ENCODE results near the gene ZNF891.

Gene ZNF891

GRCh38 chr12:133130038-133130807 is at the start of gene ZNF891, which contains the start of gene ZNF10:
Gene ZNF891, minus strand, starts transcription at chr12:133130274. Its CDS starts 8,356 bp downstream, at chr12:133121918.
Gene ZNF10, plus strand, starts transcription at chr12:133130627. Its CDS starts 13,866 bp downstream, at chr12:133144493.
- DNase-seq (ENCODE audit: low read depth), result peak; percentile 92

GRCh38 chr12:133174901-133175300 is 44.8 kb upstream of the ZNF891 start:
- no peak for DNase-seq (ENCODE audit: low read depth)

GRCh38 chr12:133172491-133172890 is 42.4 kb upstream of the ZNF891 start:
- no peak for DNase-seq (ENCODE audit: low read depth)

GRCh38 chr12:133165776-133166175 is 35.7 kb upstream of the ZNF891 start:
- no peak for DNase-seq (ENCODE audit: low read depth)

- no peak for DNase-seq (ENCODE audit: low read depth)
These were observed 26.1 kb upstream of the ZNF891 start for GRCh38 chr12:133156125-133156690.

- DNase-seq (ENCODE audit: low read depth), result no peak
These were observed 15.9 kb upstream of the ZNF891 start for GRCh38 chr12:133145981-133146380.

- DNase-seq (ENCODE audit: low read depth), result no peak
These were observed 5.7 kb upstream of the ZNF891 start for GRCh38 chr12:133135747-133136146.

- no peak for DNase-seq (ENCODE audit: low read depth)
These were observed 694 bp upstream of the ZNF891 start for GRCh38 chr12:133130808-133131128.

GRCh38 chr12:133129368-133130037 is 571 bp downstream of the ZNF891 start:
- DNase-seq (ENCODE audit: low read depth), result no peak

GRCh38 chr12:133124674-133125073 is 5.4 kb downstream of the ZNF891 start:
- no peak for DNase-seq (ENCODE audit: low read depth)

GRCh38 chr12:133120385-133121191 is 9.5 kb downstream of the ZNF891 start:
- DNase-seq (ENCODE audit: low read depth), result no peak

- DNase-seq (ENCODE audit: low read depth), result no peak
These were observed 21.9 kb downstream of the ZNF891 start for GRCh38 chr12:133108150-133108549.

GRCh38 chr12:133107121-133107520 is 23.0 kb downstream of the ZNF891 start:
- no peak for DNase-seq (ENCODE audit: low read depth)

- DNase-seq (ENCODE audit: low read depth), result no peak
These were observed 23.8 kb downstream of the ZNF891 start for GRCh38 chr12:133106253-133106652.

GRCh38 chr12:133105620-133106019 is 24.5 kb downstream of the ZNF891 start:
- DNase-seq (ENCODE audit: low read depth), result no peak

- no peak for DNase-seq (ENCODE audit: low read depth)
These were observed 46.7 kb downstream of the ZNF891 start for GRCh38 chr12:133083345-133083744.

GRCh38 chr12:133081159-133081780 is 48.8 kb downstream of the ZNF891 start:
- no peak for DNase-seq (ENCODE audit: low read depth)

- DNase-seq (ENCODE audit: low read depth), result peak; percentile 78
These were observed 49.5 kb downstream of the ZNF891 start, which contains the start of gene ZNF140 for GRCh38 chr12:133080368-133081158. Gene ZNF140, plus strand, starts transcription at chr12:133080923. Its CDS starts 398 bp downstream, at chr12:133081321.

- DNase-seq (ENCODE audit: low read depth), result no peak
These were observed 50.1 kb downstream of the ZNF891 start for GRCh38 chr12:133080026-133080367.

- DNase-seq (ENCODE audit: low read depth), result no peak
These were observed 56.2 kb downstream of the ZNF891 start for GRCh38 chr12:133073836-133074235.

GRCh38 chr12:133063556-133063955 is 66.5 kb downstream of the ZNF891 start:
- no peak for DNase-seq (ENCODE audit: low read depth)

Measured in stimulated activated CD8-positive, alpha-beta memory T cell treated with anti-CD3 and anti-CD28 coated beads, Interleukin-15, amount 100 ng/mL, for 24 hours (primary cell).